Measurements from ENCODE around the gene HMCN2. TPM values are rescaled to one million over a fixed set of nuclear protein-coding genes. Genes with fewer than 3 reads are reported as not detected.

The HMCN2 gene
- total RNA-seq, 1 donor from 2014 or later: 0.15 TPM

- Histone ChIP-seq H3K27ac (no peak overlapping the region), H3K4me2 (no peak overlapping the region), H3K4me1 (peaks cover 5% of the 10 kb centered on the region), H3F3A (ENCODE audit: low read depth) (no peaks in the 10 kb centered on the region), H3K27me3 (no peaks in the 10 kb centered on the region), H3K79me2 (ENCODE audit: low read depth) (no peaks in the 10 kb centered on the region), H2AFZ (replicated peaks) (peak overlapping the region; percentile 17), H3K9me3 (ENCODE audit: low read depth) (no peaks in the 10 kb centered on the region), H3K4me3 (no peak overlapping the region), H4K20me1 (ENCODE audit: low read depth) (no peaks in the 10 kb centered on the region), H3K9ac (no peak overlapping the region), H3K36me3 (no peaks in the 10 kb centered on the region)
- Mint-ChIP-seq H3K27ac (no peak overlapping the region), H3K27me3 (ENCODE audit: insufficient read depth, low read depth) (peaks cover 5% of the 10 kb centered on the region), H3K9me3 (no peaks in the 10 kb centered on the region), H3K4me1 (peaks cover 14% of the 10 kb centered on the region), H3K36me3 (no peaks in the 10 kb centered on the region), H3K4me3 (no peak overlapping the region)
- TF ChIP-seq, protein P1, sequence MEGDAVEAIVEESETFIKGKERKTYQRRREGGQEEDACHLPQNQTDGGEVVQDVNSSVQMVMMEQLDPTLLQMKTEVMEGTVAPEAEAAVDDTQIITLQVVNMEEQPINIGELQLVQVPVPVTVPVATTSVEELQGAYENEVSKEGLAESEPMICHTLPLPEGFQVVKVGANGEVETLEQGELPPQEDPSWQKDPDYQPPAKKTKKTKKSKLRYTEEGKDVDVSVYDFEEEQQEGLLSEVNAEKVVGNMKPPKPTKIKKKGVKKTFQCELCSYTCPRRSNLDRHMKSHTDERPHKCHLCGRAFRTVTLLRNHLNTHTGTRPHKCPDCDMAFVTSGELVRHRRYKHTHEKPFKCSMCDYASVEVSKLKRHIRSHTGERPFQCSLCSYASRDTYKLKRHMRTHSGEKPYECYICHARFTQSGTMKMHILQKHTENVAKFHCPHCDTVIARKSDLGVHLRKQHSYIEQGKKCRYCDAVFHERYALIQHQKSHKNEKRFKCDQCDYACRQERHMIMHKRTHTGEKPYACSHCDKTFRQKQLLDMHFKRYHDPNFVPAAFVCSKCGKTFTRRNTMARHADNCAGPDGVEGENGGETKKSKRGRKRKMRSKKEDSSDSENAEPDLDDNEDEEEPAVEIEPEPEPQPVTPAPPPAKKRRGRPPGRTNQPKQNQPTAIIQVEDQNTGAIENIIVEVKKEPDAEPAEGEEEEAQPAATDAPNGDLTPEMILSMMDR (IDR thresholded peaks at IDR 0.05): no peak
- TF ChIP-seq EZH2phosphoT487 (IDR thresholded peaks at IDR 0.05): no peak
- TF ChIP-seq EZH2 (IDR thresholded peaks at IDR 0.05): no peak
- DNase-seq (ENCODE audit: low spot score): no peak
These were observed 121.8 kb downstream of the HMCN2 start for GRCh38 chr9:130387398-130387797.

DNA sequence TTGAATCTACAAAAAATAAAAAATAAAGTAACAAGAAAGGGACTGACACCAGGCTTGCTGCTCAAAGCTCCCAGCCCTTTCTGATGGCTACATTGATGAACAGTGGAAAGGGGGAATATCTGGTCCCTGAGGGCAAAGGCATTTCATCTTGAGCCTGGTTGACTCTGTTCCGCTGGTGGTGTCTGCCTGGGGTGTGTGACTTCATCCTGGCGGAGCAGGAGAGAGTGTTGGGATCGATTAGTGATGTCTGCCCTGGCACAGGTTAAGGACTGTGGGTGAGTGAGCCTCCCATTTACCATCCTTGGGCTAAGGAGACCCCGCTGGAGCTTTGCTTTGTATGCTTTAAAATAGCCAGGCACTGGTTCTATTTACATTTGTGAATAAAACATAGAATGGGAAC lies 122.3 kb downstream of the HMCN2 start:
- Histone ChIP-seq H3K9ac (no peak overlapping the region), H3K79me2 (ENCODE audit: low read depth) (no peaks in the 10 kb centered on the region), H3K36me3 (no peaks in the 10 kb centered on the region), H3K4me2 (no peak overlapping the region), H3K27me3 (no peaks in the 10 kb centered on the region), H3F3A (ENCODE audit: low read depth) (no peaks in the 10 kb centered on the region), H3K9me3 (ENCODE audit: low read depth) (no peaks in the 10 kb centered on the region), H4K20me1 (ENCODE audit: low read depth) (no peaks in the 10 kb centered on the region), H3K27ac (no peak overlapping the region), H3K4me1 (peaks cover 5% of the 10 kb centered on the region), H2AFZ (replicated peaks) (peak overlapping the region; percentile 17), H3K4me3 (no peak overlapping the region)
- Mint-ChIP-seq H3K4me3 (no peak overlapping the region), H3K4me1 (peaks cover 15% of the 10 kb centered on the region), H3K27me3 (ENCODE audit: insufficient read depth, low read depth) (peaks cover 5% of the 10 kb centered on the region), H3K27ac (peak overlapping the region; percentile 69), H3K36me3 (no peaks in the 10 kb centered on the region), H3K9me3 (no peaks in the 10 kb centered on the region)
- TF ChIP-seq EZH2phosphoT487 (IDR thresholded peaks at IDR 0.05) (no peak), EZH2 (IDR thresholded peaks at IDR 0.05) (no peak)
- TF ChIP-seq, protein P1 (IDR thresholded peaks at IDR 0.05): no peak
- no peak for DNase-seq (ENCODE audit: low spot score)

GRCh38 chr9:130390390-130390789 lies 124.8 kb downstream of the HMCN2 start:
- Histone ChIP-seq H3K4me3 (no peak overlapping the region), H3K27ac (no peak overlapping the region), H3K4me2 (no peak overlapping the region), H2AFZ (replicated peaks) (peak overlapping the region; percentile 58), H3K79me2 (ENCODE audit: low read depth) (no peaks in the 10 kb centered on the region), H3K9me3 (ENCODE audit: low read depth) (no peaks in the 10 kb centered on the region), H3K36me3 (no peaks in the 10 kb centered on the region), H3F3A (ENCODE audit: low read depth) (no peaks in the 10 kb centered on the region), H3K4me1 (peaks cover 5% of the 10 kb centered on the region), H4K20me1 (ENCODE audit: low read depth) (no peaks in the 10 kb centered on the region), H3K9ac (no peak overlapping the region), H3K27me3 (no peaks in the 10 kb centered on the region)
- H3K36me3 Mint-ChIP-seq: no peaks in the 10 kb centered on the region
- DNase-seq (ENCODE audit: low spot score): peak; percentile 42
- no peak for TF ChIP-seq EZH2 (IDR thresholded peaks at IDR 0.05)
- TF ChIP-seq EZH2phosphoT487 (IDR thresholded peaks at IDR 0.05): no peak
- TF ChIP-seq, protein P1 (IDR thresholded peaks at IDR 0.05): no peak
- no peak overlapping the region for H3K27ac Mint-ChIP-seq
- H3K4me3 Mint-ChIP-seq: no peak overlapping the region
- peaks cover 19% of the 10 kb centered on the region for H3K4me1 Mint-ChIP-seq
- no peaks in the 10 kb centered on the region for H3K9me3 Mint-ChIP-seq
- H3K27me3 Mint-ChIP-seq (ENCODE audit: insufficient read depth, low read depth): peaks cover 8% of the 10 kb centered on the region

All from neural progenitor cell (in vitro differentiated cells).